NCI-H2196 treated with DMSO at 0.1 percent for 48 hours (cell line): Measurements from ENCODE around the gene ERMAP.
"Not testable (repeated sequence)": the region's sequence is repeated elsewhere in the genome, so short reads cannot be mapped to it uniquely, and the experiment has no call there.

Experiments
- DNase-seq: peaks from one replicate; lab custom pipeline; 2025; ENCODE audit not compliant: unreplicated experiment; lab: John Stamatoyannopoulos, UW

Gene ERMAP

DNA sequence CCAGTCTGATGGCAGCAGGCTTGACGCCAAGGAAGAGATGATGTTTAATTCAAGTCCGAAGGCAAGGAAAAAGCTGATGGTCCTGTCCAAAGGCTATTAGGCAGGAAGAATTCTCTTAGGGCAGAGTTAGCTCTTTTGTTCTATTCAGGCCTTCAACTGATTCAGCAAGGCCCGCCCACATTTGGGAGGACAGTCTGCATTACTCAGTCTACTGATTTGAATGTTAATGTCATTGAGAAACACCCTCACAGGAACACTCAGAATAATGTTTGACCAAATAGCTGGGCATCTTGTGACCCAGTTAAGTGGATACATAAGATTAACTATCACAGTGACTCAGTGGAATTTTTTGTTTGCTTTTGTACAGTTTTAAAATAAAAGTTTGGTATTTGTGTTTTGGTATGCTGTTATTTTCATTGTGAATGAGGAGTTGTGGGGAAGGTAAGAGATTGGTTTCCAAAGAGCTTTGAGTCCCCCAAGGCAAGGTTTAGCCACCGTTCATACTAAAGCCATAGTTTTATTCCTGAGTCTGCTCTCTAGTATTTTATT, 27.7 kb downstream of the ERMAP start:
- DNase-seq = no peak

DNA sequence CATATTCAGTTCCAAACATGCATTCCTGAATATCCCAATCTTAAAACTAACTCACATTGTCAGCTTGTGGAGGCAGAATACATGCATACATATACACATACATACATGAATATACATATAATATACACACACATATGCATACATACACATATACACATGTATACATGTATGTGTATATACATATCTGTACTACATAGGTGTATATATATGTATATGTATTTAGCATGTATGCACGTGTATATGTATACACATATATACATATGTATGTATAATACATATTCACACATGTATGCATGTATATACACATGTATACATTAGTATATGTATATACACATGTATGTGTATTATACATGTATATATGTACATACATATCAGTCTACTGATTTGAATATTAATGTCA, 28.3 kb downstream of the ERMAP start:
- no peak for DNase-seq

DNA sequence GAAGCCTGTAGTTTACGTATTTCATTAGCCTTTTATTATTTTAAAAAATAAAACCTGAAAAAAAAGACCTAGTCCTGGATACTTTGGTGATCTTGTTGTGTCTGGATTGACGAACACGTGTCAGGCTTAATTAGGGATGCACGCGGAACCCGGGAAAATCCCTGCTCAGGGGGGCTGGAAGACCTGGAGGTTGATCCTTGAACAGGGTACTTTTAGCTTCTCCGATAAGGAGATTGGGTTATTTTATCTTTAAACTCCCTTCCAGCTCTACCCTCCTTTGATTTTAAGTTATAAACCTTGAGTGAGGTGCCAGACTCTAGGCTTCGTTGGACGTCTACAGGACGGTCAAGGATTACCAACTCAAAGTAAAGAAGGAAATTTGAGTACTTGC, 28.9 kb downstream of the ERMAP start:
- DNase-seq = no peak

DNA sequence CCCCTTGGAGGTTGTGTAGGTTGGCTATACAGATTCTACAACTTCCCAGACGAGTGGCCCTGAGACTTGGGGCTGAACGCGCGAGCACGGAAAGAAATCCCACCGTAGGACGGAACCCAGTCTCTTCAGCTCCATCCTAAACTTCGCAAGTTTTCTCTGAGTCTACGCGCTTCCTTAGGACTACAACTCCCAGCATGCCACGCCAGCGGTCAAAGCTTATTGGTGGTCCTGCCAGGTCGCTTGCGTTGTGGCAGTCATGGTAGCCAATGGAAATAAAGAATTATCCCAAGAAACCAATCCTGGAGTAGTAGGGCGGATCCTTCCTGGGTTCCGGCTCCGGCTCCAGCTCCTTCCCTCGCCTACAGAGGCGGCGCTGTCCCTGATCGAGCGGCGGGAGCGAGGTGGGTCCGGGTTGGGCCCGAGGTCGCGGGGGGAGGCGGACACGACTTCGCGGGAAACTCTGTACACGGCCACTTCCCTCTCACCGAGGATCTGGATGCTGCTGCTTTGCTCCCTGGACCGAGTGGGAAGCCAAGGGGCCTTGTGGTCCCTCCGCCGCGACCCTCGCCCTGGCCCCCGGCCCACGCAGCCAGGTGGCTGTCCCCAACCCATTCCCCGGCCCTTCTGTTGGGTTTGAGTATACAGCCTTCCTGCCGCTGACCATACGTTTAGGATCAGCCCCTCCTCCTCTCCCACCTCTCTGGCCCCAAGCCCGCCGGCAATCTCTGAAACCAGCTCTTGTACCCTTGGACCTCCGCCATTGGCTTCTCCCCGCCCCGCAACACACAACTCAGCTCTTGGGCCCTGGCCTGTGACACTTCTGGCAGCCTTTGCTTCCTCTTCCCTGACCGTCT, 29.6 kb downstream of the ERMAP start, which contains the start of gene ZNF691:
Gene ZNF691, plus strand, starts transcription at position 357 of the 854 bp plus-strand sequence. CDS start 3,046 bp downstream, outside the sequence.
- peak; percentile 92 for DNase-seq

DNA sequence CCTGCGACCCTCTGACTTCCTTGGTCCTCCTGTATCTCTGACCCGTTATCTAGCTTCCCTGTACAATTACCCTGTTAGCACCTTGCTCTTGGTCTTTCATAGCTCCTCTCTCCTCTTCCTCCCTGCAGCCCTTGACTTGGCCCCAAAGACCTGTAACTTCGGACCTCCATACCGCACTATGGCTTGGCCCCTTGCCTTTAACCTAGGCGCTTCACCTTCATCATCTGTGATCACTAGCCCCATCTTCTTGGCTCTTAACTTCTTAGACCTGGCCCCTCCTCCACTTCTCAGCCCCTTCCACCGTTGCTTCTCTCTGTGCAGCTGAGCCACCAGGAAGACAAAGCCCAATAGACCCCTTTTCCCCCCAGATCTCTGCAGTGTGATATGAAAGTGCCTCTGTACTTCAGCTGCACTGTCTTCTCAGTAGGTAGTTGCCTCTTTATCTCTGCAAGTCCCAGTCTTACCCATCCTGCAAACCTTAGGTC, 30.2 kb downstream of the ERMAP start:
- DNase-seq = no peak

DNA sequence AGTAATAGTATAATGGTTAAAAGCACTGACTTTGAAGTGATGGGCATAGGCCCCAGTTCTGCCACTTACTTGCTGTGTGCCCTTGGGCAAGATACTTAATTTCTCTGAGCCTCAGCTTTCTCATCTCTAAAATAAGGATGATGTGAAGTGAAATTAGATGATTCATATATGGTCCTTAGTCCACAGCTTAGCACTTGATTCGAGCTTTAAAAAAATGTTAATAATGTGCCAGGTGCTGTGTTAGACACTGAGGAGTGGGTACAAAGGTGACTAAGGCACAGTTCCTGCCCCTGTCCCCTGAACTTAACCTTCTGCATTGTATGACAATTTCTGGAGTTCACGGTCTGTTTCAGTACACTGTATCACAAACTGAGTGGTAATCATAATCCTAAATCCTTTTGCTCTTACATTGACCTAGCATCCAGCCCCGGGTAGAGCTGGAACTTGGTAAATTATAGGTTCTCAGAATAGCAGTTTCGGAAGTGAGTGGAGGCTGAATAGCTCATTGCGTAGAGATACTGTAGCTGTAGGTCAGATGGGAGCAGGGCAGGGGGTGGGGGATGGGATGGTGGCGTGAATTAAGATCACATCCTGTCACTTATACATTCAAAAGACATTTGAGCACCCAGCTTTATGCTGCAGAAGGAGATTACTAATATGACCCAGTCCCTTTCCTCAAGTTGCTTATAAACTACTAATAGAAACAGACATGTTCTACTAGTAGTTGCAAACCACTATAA, 31.0 kb downstream of the ERMAP start:
- DNase-seq = no peak

DNA sequence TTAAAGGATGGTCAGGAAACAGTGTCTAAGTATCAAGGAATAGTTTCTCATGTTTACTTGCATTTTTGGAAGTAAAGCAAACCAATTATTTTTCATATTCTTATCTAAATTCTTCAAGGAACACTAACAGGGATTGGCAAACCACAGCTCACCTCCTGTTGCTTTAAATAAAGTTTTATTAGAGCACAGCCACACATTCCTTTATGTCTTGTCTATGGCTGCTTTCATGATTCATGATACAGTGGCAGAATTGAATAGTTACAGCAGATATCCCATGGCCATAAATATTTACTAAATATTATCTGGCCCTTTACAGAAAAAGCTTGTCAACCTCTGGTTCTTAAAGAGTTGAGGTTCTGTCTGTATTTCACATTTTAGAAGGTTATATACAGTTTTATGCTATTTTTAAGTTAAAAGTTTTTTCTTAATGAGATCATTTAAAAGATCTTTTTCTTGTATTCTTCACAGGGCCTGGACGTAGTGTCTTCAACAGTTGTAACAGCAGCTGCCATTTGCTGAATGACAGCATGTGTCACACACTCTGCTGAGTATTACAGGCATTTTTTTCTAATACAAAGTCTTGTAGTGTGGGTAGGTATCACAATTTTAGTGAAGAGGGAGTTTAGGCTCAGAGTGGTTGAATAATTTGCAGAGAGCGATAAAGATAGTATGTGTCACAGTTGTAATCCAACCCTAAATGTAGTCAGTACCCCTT, 32.1 kb downstream of the ERMAP start:
- DNase-seq = no peak

DNA sequence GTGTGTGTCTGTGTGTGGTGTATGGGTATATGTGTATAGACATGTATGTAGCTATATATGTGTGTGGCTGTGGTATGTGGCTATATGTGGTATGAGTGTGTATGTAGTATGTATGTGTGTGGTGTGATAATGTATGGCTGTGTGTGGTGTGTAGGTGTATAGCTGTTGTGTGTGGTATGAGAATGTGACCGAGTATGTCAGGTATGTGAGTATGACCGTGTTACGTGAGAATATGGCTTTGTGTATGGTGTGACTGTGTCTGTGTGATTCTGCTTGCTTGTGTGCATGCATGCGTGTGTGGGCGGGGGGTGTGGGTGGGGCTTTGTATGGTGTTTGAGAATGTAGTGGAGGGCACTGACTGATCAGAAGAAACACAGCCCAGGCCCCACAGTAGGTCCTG, 33.0 kb downstream of the ERMAP start:
- DNase-seq = no peak

DNA sequence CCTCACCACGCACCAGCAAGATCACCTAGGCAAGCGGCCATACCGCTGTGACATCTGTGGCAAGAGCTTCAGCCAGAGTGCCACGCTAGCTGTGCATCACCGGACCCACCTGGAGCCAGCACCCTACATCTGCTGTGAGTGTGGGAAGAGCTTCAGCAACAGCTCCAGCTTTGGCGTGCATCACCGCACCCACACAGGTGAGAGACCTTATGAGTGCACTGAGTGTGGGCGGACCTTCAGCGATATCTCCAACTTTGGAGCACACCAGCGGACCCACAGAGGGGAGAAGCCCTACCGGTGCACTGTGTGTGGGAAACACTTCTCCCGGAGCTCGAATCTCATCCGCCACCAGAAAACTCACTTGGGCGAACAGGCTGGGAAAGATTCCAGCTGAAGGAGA, 34.5 kb downstream of the ERMAP start:
- no peak for DNase-seq

DNA sequence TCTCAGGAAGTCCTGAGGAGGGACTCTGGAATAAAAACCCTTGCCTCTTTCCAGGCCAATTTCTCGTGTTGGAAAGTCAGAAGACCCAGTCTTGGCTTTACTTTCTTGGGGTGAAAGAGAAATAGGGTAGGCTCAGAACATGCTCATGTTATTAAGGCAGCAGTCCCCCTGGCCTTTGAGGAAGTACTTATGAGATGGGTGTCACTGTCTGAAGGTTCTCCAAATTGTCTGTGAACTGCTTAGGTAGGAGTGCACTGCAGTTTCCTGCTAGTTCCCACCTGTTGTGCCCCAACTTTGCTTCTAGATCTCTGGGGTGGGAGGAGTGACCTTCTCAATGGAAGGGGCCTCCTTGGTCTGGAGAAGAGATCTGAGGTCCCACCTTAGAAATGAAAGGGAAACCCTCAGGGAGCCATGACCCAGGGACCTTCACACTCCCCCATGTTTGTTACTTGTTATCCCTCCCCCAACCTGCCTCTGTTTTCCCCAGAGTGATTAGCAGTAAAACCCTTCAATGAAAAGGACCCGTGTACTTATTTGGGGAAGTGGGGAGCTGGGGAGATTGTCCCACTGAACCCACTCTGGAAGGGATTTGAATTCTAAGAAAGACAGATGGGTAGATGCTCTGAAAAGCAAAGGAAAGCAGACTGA, 35.2 kb downstream of the ERMAP start:
- DNase-seq = no peak

DNA sequence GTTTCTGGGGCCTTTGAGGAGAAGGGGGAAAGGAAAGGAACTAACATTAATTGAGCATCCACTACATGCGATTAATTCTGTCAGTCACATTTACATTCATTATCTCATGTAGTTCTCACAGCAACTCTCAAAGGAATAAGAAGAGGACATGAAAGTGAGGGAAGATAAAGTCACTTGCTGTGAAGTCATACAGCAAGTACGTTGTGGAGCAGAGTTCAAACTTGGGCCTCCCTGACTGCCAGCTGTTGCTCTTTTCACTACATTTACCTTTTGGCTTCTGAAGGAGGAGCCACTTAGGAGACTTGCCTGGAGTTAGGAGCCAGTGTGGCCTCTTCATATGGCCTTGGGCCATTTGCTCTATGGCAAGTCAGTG, 35.7 kb downstream of the ERMAP start:
- DNase-seq = no peak

DNA sequence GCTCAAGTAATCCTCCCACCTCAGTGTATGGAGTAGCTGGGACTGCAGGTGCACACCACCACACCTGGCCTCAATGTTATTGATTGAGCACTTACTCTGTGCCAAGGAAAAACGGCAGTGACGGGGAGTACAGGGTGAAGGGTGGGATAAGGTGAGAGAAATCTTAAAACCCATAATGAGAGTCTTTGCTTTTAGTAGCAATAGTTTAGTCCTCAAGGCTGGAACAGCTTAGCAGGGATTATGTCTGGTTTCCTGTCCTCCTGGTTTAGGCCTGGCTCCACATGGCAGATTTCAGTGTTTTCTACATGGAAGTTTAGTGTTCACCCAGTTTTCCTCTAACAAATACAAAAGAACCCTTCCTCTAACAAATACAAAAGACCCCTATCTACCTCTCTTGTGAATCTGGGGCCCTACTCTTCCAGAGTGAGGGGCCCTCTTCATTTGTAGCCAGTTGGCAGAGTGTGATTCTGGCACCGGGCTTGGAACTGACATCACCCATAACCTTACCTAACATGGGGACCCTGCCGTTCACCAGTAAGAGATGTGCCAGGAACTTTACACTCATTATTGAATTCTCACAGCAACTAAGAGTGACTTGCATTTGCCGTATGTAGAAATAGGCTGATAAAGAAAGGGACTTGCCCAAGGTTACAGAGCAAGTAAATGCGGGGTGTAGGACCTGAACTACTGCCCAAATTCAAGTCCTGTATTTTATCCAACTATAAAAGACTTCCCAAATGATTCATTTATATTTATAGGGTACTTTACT, 36.4 kb downstream of the ERMAP start:
- no peak for DNase-seq

DNA sequence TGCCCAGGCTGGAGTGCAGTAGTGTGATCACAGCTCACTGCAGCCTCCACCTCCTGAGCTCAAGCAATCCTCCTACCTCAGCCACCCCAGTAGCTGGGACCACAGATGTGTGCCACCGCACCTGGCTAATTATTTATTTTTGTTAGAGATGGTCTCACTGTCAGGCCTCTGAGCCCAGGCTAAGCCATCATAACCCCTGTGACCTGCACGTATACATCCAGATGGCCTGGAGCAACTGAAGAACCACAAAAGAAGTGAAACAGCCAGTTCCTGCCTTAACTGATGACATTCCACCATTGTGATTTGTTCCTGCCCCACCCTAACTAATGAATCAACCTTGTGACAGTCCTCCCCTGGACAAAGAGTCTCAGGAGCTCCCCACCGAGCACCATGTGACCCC, 39.6 kb downstream of the ERMAP start:
- DNase-seq = not testable (repeated sequence)

DNA sequence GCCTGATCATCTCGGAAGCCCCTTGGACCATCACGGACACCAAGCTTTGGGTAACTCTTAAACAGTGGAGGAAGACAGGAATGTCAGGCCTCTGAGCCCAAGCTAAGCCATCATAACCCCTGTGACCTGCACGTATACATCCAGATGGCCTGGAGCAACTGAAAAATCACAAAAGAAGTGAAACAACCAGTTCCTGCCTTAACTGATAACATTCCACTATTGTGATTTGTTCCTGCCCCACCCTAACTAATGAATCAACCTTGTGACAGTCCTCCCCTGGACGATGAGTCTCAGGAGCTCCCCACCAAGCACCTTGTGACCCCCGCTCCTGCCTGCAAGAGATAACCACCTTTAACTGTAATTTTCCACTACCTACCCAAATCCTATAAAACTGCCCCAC, 42.4 kb downstream of the ERMAP start:
- DNase-seq = not testable (repeated sequence)

DNA sequence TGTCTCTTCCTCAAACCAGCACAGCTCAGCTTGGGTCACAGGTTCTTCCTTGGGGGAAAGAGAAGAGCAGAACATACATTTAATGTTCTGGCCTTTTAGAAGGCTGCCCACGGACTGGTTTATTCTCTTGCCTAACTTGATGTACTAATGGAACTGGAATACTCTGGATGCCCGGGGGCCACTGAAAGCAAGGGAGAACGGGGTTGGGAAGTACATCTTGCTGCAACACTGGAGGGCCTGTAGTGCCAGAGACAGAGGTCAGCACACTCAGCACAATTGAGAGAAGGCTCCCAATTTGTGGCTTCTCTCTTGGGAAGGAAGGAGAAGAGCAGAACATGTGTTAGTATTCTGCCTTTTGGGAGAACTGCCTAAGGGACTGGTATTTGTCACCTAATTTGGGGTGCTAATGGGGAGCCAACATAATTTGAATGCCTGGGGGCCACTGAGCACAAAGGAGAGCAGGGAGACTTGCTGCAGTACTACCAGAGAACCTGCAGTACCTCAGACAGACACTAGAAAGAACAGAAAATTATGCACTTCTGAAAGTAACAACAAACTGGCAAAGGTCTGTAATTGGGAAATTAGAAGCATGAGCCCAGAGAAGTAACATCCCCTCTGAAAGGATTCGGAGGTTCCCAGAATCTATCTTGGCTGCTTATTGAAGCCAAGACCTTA, 43.6 kb downstream of the ERMAP start:
- no peak for DNase-seq

DNA sequence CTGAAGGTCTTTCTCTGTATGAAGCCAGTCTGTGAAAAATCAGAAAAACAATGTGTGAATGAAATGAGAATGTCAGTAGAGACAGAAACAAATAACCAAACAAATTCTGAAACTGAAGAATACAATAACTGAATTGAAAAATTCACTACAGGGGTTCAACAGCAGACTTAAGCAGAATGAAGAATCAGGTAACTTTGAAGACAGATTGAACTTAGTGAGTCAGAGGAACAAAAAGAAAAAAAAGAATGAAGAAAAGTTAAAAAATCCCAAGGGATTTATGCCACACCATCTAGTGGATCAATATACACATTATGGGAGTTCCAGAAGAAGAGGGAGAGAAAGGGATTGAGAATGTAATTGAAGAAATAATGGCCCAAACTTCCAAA, 44.1 kb downstream of the ERMAP start:
- DNase-seq = no peak

DNA sequence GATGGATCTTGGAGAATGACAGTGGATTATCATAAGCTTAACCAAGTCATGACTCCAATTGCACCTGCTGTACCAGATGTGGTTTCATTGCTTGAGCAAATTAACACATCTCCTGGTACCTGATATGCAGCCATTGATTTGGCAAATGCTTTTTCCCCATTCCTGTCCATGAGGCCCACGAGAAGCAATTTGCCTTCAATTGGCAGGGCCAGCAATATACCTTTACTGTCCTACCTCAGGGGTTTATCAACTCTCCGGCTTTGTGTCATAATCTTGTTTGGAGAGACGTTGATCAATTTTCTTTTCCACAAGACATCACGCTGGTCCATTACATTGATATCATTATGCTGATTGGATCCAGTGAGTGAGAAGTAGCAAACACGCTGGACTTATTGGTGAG, 49.6 kb downstream of the ERMAP start:
- no peak for DNase-seq

DNA sequence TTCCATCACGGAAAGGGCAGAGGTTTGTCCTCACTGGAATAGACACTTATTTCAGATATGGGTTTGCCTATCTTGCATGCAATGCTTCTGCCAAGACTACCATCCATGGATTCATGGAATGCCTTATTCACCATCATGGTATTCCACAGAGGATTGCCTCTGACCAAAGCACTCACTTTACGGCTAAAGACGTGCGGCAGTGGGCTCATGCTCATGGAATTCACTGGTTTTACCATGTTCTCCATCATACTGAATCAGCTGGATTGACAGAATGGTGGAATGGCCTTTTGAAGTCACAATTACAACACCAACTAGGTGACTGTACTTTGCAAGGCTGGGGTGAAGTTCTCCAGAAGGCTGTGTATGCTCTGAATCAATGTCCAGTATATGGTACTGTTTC, 51.5 kb downstream of the ERMAP start:
- not testable (repeated sequence) for DNase-seq

DNA sequence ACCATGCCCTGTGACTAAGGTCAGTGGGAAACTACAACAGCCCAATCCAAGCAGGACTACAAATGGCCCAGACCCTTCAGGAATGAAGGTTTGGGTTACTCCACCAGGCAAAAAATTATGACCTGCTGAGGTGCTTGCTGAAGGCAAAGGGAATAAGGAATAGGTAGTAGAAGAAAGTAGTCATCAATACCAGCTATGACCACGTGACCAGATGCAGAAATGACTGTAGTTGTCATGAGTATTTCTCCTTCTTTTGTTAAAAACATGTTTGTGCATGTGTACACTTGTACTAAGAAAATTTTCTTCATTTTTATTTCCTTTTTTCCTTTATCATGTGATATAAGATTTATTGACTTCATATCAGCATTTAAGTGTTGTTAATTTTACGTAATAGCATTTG, 52.3 kb downstream of the ERMAP start:
- not testable (repeated sequence) for DNase-seq
